HUES6 (cell line): ENCODE data around the gene ANKRD13A.
A peak's percentile ranks its signal among the peaks of the same experiment; 100 is the strongest.
"Not testable (repeated sequence)": the region's sequence is repeated elsewhere in the genome, so short reads cannot be mapped to it uniquely, and the experiment has no call there.

Experiments used
- H3K27ac ChIP-seq: 2 replicates; pipeline ENCODE4 v1.7.0; 2013; ENCODE audit warnings: low read depth, mild to moderate bottlenecking, low read length, inconsistent platforms
- H3K27me3 ChIP-seq: 2 replicates; pipeline ENCODE4 v1.6.1; 2013; ENCODE audit warnings: low read length; ENCODE audit not compliant: control insufficient read depth, insufficient read depth
- H3K36me3 ChIP-seq: 2 replicates; pipeline ENCODE4 v1.6.1; 2013; ENCODE audit warnings: low read length; ENCODE audit not compliant: control insufficient read depth, insufficient read depth
- H3K4me1 ChIP-seq: 2 replicates; pipeline ENCODE4 v1.6.1; 2013; ENCODE audit warnings: low read length; ENCODE audit not compliant: control insufficient read depth, insufficient read depth
- H3K4me3 ChIP-seq: 2 replicates; pipeline ENCODE4 v1.5.1; 2013; ENCODE audit warnings: low read depth, low read length
- H3K9ac ChIP-seq: one replicate; pipeline ENCODE4 v1.6.1; 2013; ENCODE audit warnings: mild to moderate bottlenecking, low read length
- H3K9me3 ChIP-seq: 2 replicates; pipeline ENCODE4 v1.6.1; 2013; ENCODE audit warnings: low read depth, low read length; ENCODE audit not compliant: control insufficient read depth, insufficient read depth

Gene ANKRD13A

GRCh38 chr12:109986236-109986635 is 13.0 kb upstream of the ANKRD13A start:
- H3K4me3 ChIP-seq, H3K9me3 ChIP-seq, H3K4me1 ChIP-seq, H3K27me3 ChIP-seq, H3K27ac ChIP-seq, H3K9ac ChIP-seq: not testable (repeated sequence)
- H3K36me3 ChIP-seq, result peaks cover 61% of the 10 kb centered on the region

DNA sequence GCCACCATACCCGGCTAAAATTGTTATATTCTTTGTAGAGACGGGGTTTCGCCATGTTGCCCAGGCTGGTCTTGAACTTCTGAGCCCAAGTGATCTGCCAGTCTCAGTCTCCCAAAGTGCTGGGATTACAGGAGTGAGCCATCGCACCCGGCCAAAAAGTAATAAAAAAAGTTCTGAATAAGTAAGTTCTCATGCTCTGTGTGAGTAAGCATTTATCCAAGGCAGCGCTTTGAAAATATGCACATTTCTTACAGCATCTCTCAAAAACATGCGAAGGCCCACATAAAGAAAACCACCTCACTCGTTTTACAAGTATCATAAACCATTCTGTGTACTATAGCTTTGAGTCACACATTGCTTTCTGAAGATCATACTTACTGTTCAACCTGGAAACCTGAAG is 11.6 kb upstream of the ANKRD13A start:
- Histone ChIP-seq H3K9me3 (no peaks in the 10 kb centered on the region), H3K27me3 (no peaks in the 10 kb centered on the region), H3K4me1 (no peaks in the 10 kb centered on the region), H3K9ac (no peak overlapping the region), H3K27ac (no peak overlapping the region), H3K4me3 (no peak overlapping the region), H3K36me3 (peaks cover 50% of the 10 kb centered on the region)

DNA sequence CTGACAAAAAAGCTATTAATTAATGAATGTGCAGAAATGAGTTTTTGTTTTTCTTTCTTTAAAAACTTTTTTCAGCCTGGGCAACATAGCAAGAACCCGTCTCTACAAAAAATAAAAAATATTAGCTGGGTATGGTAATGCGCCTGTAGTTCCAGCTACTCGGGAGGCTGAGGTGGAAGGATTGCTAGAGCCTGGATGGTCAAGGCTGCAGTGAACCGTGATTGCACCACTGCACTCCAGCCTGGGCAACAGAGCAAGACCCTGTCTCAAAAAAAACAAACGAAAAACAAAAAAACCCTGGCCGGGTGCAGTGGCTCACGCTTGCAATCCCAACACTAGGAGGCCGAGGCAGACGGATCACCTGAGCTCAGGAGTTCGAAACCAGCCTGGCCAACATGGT is 11.0 kb upstream of the ANKRD13A start:
- Histone ChIP-seq H3K27ac (no peak overlapping the region), H3K27me3 (no peaks in the 10 kb centered on the region), H3K9ac (no peak overlapping the region), H3K4me3 (no peak overlapping the region), H3K36me3 (peaks cover 43% of the 10 kb centered on the region), H3K9me3 (no peaks in the 10 kb centered on the region), H3K4me1 (no peaks in the 10 kb centered on the region; the same call in 1 of the 2 replicates)

DNA sequence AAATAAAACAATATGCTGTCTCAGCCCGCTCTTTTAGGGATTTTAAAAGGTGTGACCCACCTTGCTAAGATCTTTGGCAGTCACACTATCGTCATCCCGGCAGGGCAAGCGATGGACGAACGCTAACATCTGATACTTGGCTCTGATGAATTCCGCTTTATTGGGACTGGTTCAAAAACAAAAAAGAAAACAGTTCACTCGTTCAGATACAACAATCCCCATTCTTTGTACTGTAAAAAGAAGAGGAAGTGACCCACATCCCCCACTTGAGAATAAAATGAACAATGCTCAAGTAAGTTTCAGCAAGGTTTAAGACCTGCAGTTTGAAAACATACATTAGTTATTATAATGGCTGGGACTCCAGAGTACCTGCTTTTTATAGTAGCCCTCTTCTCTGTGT is 10.3 kb upstream of the ANKRD13A start:
- Histone ChIP-seq H3K9me3 (no peaks in the 10 kb centered on the region), H3K27ac (no peak overlapping the region), H3K4me1 (no peaks in the 10 kb centered on the region; the same call in 1 of the 2 replicates), H3K9ac (no peak overlapping the region), H3K36me3 (peaks cover 37% of the 10 kb centered on the region), H3K27me3 (no peaks in the 10 kb centered on the region), H3K4me3 (no peak overlapping the region)

- peaks cover 2% of the 10 kb centered on the region for H3K4me1 ChIP-seq
- H3K9me3 ChIP-seq, result no peaks in the 10 kb centered on the region
- peaks cover 37% of the 10 kb centered on the region for H3K36me3 ChIP-seq
- no peak overlapping the region for H3K4me3 ChIP-seq
- H3K27ac ChIP-seq, result no peak overlapping the region
- no peaks in the 10 kb centered on the region for H3K27me3 ChIP-seq
- no peak overlapping the region for H3K9ac ChIP-seq
Measured at GRCh38 chr12:109989380-109989779, 9.8 kb upstream of the ANKRD13A start.

GRCh38 chr12:109991586-109991985 is 7.6 kb upstream of the ANKRD13A start:
- peaks cover 12% of the 10 kb centered on the region for H3K4me1 ChIP-seq
- H3K27ac ChIP-seq, result no peak overlapping the region

DNA sequence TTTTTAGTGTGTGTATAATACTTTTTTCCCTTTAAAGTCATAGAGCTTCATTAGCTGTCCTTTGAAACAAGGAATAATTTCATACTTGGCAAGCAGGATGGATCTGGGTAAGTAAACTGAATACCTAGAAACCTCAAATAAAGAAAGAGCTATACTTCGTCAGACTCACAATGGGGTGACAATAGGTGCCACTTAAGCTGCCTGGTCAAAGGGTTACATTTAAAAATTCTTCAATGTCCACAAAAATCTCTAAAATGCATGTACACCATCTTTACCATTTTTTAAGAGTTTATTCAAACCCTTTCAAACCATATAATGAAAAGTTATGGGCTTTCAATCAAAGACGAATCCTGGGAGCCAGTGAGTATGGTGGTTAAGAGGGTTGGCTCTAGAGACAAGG is 6.1 kb upstream of the ANKRD13A start:
- H3K27me3 ChIP-seq, result no peaks in the 10 kb centered on the region
- no peak overlapping the region for H3K9ac ChIP-seq
- peaks cover 12% of the 10 kb centered on the region for H3K4me1 ChIP-seq
- H3K27ac ChIP-seq, result no peak overlapping the region
- peaks cover 19% of the 10 kb centered on the region for H3K36me3 ChIP-seq
- H3K9me3 ChIP-seq, result no peaks in the 10 kb centered on the region
- H3K4me3 ChIP-seq, result no peak overlapping the region

More at GRCh38 chr12:109991586-109991985, 7.6 kb upstream of the ANKRD13A start:
- Histone ChIP-seq H3K9me3 (no peaks in the 10 kb centered on the region), H3K27me3 (no peaks in the 10 kb centered on the region), H3K9ac (no peak overlapping the region), H3K36me3 (peaks cover 28% of the 10 kb centered on the region), H3K4me3 (no peak overlapping the region)

DNA sequence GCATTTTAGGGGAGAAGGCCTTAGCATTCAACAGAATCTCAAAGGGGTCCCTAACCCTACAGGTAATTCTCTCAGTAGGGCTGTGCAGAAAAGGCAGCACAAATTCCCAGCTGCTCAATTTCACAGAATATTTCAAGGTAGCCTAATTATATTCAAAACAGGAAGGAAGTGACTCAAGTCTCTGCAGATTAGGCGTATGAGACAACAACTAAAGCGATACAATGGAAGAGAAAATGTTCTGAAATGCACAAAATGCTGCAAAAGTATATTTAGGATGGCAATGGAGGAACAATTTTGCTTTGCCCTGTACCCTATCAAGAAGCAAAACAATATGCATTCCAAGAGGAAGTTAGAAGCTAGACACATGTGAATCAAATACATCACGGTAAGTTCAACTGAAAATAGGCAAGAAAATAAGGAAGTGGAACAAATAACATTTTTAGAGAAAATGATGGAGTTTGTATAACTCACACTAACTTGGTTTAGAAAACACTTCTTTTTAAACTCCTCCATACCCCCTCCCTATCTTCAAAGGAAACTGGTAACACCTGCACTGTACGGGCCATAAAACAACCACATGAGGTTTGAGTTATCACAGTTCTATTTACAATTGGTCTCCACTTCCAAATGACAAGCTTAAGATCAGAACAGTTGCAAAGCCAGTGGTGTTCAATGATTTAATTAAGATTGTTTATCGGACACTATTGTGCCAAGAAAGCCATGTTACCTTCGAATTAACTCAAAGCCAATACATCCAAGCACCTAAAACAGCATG is 4.6 kb upstream of the ANKRD13A start:
- H3K4me3 ChIP-seq, result peak overlapping the region; percentile 84

DNA sequence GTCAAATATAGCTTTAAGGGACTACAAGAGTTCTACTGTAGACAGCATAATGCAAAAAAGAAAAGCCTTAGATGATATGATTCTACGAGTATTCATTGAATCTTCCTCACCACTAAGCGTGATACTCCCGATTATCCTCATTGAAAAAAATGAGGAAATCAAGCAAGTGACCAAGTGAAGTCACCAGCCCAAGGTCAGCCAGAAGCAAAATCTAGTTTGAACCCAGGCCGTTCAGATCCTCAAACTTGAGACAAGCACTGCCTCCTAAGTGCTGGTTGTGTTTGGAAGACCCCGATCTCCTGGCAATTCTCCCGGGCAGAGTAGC is 3.9 kb upstream of the ANKRD13A start:
- H3K9ac ChIP-seq, result peak overlapping the region; percentile 66
- no peak overlapping the region for H3K27ac ChIP-seq
- peaks cover 7% of the 10 kb centered on the region for H3K27me3 ChIP-seq
- H3K9me3 ChIP-seq, result no peaks in the 10 kb centered on the region
- peaks cover 19% of the 10 kb centered on the region for H3K4me1 ChIP-seq
- peaks cover 3% of the 10 kb centered on the region; the same call in 1 of the 2 replicates for H3K36me3 ChIP-seq
- H3K4me3 ChIP-seq, result peak overlapping the region; percentile 84

More for the DNA sequence above, 4.6 kb upstream of the ANKRD13A start:
- no peak overlapping the region for H3K27ac ChIP-seq
- no peaks in the 10 kb centered on the region for H3K27me3 ChIP-seq
- H3K4me1 ChIP-seq, result peaks cover 15% of the 10 kb centered on the region
- H3K9ac ChIP-seq, result no peak overlapping the region
- H3K36me3 ChIP-seq, result peaks cover 9% of the 10 kb centered on the region
- no peaks in the 10 kb centered on the region for H3K9me3 ChIP-seq

- peak within 1 kb of the TSS; percentile 66 for H3K9ac ChIP-seq
- peaks cover 20% of the 10 kb centered on the region for H3K4me1 ChIP-seq
- no peaks in the 10 kb centered on the region; the same call in 1 of the 2 replicates for H3K36me3 ChIP-seq
- H3K9me3 ChIP-seq, result no peaks in the 10 kb centered on the region
- peaks cover 8% of the 10 kb centered on the region for H3K27me3 ChIP-seq
- H3K27ac ChIP-seq, result peak within 1 kb of the TSS; percentile 2; the same call in 1 of the 2 replicates
- H3K4me3 ChIP-seq, result peak within 1 kb of the TSS; percentile 84
Measured at GRCh38 chr12:109995686-109996482, 3.3 kb upstream of the ANKRD13A start, which contains the start of gene GIT2. GIT2 (minus strand) TSS chr12:109996368; CDS start chr12:109996224, 144 bp downstream.

GRCh38 chr12:109996483-109996853 is 2.8 kb upstream of the ANKRD13A start:
- peak overlapping the region; percentile 18 for H3K9ac ChIP-seq
- no peaks in the 10 kb centered on the region for H3K9me3 ChIP-seq
- H3K36me3 ChIP-seq, result no peaks in the 10 kb centered on the region; the same call in 1 of the 2 replicates
- H3K4me1 ChIP-seq, result peaks cover 20% of the 10 kb centered on the region
- peak overlapping the region; percentile 84 for H3K4me3 ChIP-seq
- peaks cover 8% of the 10 kb centered on the region for H3K27me3 ChIP-seq
- H3K27ac ChIP-seq, result no peak overlapping the region
